ENCODE results near the gene P2RY6.

DNA sequence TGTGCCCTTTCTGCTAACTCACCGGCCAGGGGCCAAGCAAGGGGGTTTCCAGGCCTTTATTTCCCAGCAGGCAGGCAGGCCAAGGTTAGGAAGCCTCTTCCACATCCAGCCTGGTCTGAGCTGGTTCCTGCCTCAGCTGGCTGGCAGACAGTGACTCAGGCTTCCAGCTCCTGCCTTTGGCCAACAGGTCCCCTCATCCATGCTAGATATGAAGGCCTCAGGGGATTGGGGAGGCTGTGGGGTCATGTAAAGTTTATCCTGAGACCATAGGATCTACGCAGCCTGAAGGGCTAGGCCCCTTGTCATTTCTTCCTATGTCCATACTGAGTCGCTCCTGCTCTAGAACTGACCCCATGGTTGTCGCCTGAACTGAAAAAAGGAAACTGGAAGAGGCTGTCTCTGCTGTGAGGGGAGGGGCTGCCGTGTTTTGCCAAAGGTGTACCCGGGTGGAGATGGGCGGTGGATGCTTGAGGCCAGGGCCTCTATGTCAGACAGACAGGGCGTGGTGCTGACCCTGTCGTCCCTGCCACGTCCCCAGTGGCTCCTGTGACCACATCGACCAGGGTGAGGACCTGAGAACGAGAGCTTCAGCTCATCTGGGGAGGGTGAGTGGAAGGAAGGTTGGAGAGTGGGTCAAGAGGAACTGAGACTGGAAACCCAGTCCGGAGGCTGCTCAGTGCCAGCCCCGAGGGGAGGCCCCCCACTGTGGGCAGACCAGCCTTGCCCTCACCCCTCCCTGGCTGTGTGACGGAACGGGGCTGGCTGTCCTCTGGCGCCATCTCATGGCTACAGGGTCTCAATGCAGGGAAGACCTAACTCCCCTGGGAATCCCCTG lies 17.0 kb downstream of the P2RY6 start:
- TF ChIP-seq POLR2A (IDR thresholded peaks at IDR 0.05) (no peak), EP300 (IDR thresholded peaks at IDR 0.05) (no peak)
- TF ChIP-seq, protein P1, sequence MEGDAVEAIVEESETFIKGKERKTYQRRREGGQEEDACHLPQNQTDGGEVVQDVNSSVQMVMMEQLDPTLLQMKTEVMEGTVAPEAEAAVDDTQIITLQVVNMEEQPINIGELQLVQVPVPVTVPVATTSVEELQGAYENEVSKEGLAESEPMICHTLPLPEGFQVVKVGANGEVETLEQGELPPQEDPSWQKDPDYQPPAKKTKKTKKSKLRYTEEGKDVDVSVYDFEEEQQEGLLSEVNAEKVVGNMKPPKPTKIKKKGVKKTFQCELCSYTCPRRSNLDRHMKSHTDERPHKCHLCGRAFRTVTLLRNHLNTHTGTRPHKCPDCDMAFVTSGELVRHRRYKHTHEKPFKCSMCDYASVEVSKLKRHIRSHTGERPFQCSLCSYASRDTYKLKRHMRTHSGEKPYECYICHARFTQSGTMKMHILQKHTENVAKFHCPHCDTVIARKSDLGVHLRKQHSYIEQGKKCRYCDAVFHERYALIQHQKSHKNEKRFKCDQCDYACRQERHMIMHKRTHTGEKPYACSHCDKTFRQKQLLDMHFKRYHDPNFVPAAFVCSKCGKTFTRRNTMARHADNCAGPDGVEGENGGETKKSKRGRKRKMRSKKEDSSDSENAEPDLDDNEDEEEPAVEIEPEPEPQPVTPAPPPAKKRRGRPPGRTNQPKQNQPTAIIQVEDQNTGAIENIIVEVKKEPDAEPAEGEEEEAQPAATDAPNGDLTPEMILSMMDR (IDR thresholded peaks at IDR 0.05) = peak in 3 of 4 experiments; percentile 85 to 94 (median 89)
